GM18526 (cell line): ENCODE data around the gene SLC22A15.

Experiments used
- POLR2A ChIP-seq: IDR thresholded peaks from 3 replicates; pipeline ENCODE4 v1.6.1; 2011; ENCODE audit not compliant: insufficient read length; ENCODE audit errors: extremely low read depth

The SLC22A15 gene

GRCh38 chr1:116112388-116113140 is 136.3 kb downstream of the SLC22A15 start:
- no peak for TF ChIP-seq POLR2A

GRCh38 chr1:116113615-116114014 is 137.3 kb downstream of the SLC22A15 start:
- no peak for TF ChIP-seq POLR2A

- TF ChIP-seq POLR2A = no peak
These were observed 139.4 kb downstream of the SLC22A15 start for GRCh38 chr1:116115476-116116439.

GRCh38 chr1:116118471-116118870 is 142.2 kb downstream of the SLC22A15 start:
- TF ChIP-seq POLR2A = no peak
